Measurements from ENCODE around the gene ESRP2. TPM values are rescaled to one million over a fixed set of nuclear protein-coding genes. Genes with fewer than 3 reads are reported as not detected.

The ESRP2 gene
- total RNA-seq, 1 donor from 2014 or later: 26.9 TPM

DNA sequence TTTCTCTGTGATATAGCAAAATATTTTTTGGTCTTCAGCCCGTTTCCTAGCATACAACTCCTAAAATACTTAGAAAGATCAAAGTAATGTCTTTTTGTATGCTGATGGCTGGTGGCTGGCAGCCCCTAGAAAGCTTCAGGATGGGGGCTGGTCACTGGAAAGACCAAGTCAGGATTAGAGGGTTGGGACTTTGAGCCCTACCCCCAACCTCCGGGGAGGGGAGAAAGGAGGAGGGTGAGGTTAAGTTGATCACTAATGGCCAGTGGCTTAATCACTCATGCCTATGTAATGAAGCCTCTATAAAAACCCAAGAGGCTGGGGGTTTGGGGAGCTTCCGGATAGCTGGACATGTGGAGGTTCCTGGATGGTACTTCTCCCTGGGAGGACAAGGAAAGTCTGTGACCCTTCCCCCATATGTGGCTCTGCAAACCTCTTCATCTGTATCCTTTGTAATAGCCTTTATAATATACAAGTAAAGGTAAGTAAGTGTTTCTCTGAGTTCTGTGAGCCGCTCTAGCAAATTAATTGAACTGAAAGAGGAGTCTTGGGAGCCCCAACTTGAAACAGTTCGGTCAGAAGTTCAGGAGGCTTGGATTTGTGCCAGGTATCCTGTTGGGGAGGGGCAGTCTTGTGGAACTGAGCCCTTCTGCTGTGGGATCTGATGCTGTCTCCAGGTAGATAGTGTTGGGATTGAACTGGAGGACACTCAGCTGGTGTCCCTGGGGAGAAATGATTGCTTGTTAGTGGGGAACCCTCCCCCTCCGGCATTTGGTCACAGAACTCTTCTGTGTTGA, 31.9 kb upstream of the ESRP2 start:
- DNase-seq (ENCODE audit: low read depth): no peak
- no peaks in the 10 kb centered on the region for H3K36me3 ChIP-seq (ENCODE audit: control insufficient read depth, insufficient read depth, low read length)

DNA sequence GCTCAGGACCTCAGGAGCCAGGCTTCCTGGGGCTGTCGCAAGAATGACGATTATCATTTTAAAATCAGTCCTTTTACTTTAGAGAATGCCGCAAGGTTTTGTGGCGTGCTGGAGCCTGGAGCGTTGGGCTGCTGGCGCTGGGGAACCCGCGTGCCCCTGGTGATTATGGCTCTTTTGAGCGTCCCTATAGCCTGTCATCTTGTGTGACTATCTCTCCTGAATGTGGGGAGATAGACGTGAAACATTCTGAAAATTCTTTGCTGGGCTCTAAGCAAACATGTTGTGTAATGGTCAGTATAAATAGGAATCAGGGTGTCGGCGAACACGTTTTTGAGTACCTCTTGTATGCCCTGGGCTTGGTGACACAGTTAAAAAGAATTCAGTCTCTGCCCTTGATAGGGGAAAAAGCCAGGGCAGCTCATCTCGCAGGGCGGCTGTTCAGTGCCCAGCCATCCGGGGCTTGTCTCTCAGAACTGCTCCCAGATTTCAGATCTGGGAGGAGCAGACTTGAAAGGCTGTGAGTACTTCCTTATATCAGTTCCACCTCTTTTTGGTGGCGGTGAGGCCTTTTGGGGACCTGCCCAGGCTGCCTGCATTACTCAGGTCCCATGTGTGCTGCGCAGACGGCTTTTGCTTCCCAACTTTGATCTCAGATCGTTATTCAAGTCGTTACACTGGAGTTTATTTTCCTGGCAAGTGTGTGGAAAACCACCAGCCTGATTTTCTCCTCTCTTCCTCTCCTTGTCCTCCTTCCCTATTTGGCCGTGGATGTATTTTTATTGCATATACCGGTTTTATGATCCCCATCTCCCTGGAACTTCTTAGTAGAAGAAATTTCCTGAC, 29.4 kb upstream of the ESRP2 start:
- Histone ChIP-seq H3K36me3 (ENCODE audit: control insufficient read depth, insufficient read depth, low read length) (no peaks in the 10 kb centered on the region), H3K27me3 (ENCODE audit: control insufficient read depth, insufficient read depth, low read length) (no peaks in the 10 kb centered on the region), H3K4me3 (ENCODE audit: low read depth, low read length) (peak overlapping the region; percentile 55)
- DNase-seq (ENCODE audit: low read depth): peak; percentile 45
- no peak for TF ChIP-seq CTCF (IDR thresholded peaks at IDR 0.05; ENCODE audit: insufficient read depth, low read length, poor library complexity, severe bottlenecking)

More for the DNA sequence above, 31.9 kb upstream of the ESRP2 start:
- H3K27me3 ChIP-seq (ENCODE audit: control insufficient read depth, insufficient read depth, low read length): no peaks in the 10 kb centered on the region
- TF ChIP-seq CTCF (IDR thresholded peaks at IDR 0.05; ENCODE audit: insufficient read depth, low read length, poor library complexity, severe bottlenecking): no peak
- no peak overlapping the region for H3K4me3 ChIP-seq (ENCODE audit: low read depth, low read length)

DNA sequence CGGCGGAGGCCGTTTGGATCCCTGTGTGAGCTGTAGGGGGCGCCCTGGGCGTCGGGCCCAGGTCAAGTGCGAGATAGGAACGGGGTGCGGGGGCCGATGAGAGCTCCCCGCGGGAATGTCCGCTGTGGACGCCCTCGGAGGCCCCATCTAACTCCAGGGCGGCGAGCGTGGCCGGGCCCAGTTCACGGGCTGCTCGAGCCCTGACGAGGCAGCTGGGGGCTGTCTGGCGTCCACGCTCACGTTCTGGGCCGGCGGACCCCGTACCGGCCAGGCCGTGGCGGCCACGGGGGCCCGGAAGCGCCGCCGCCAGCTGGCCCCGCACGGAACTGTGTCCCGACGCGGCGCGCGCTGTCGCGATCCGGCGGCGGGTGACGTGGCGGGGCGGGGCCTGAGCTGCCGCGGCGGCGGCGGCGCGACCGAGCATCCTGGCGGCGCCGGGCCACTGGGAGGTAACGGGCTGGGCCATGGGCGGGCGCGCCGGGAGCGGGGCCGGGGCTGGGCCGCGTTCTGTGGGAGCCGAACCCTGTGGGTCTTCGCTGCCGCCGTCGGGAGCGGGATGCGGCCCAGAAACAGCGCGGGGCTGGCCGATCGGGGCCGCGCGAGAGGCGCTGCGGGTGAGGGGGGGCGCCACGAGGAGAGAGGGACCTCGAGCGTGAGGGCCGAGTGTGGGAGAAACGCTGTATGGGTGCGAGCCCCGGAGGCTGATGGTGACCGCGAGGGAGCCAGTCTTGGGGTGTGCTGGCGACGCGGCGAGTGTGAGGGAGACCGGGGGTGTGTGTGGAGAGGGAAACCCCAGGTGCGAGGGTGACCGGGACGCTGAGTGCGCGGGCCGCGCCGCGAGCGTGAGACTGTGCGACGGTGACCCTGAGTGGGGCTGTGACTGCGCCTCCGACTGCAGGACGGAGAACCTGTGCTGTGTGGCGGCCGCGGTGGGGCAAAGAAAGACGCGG, 28.5 kb upstream of the ESRP2 start, which contains the start of gene SLC7A6:
Gene SLC7A6, plus strand, starts transcription at position 399 of the 950 bp plus-strand sequence. CDS start 10,201 bp downstream, outside the sequence.
- H3K36me3 ChIP-seq (ENCODE audit: control insufficient read depth, insufficient read depth, low read length): no peaks in the 10 kb centered on the region
- no peaks in the 10 kb centered on the region for H3K27me3 ChIP-seq (ENCODE audit: control insufficient read depth, insufficient read depth, low read length)
- no peak for DNase-seq (ENCODE audit: low read depth)
- H3K4me3 ChIP-seq (ENCODE audit: low read depth, low read length): peak within 1 kb of the TSS; percentile 55
- TF ChIP-seq CTCF (IDR thresholded peaks at IDR 0.05; ENCODE audit: insufficient read depth, low read length, poor library complexity, severe bottlenecking): peak; percentile 76

DNA sequence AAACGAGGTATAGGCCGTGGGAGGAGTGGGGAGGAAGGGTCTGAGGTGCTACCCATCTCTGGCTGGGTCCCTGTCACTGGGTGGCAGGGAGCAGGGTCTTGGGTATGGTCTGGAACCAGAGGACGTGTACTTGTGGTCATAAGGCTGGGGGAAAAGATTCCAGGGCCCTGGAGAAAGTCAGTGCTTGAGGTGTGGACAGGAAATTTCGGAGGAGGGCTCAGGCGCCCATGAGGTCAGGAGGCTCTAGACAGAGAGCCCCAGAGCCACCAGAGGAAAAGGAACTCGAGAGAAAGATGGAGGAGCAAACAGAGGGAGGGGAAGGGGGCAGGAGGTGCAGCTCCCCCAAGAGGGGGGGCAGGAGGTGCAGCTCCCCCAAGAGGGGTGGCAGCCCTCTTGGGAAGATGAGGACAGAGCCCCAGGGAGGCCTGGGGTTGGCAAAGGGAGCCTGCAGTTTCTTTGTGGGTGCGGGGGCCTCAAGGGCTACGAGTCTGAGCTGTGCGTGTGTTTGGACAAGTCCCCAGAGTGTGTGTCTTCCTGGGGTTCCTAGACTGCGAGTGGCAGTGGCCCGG, 27.7 kb upstream of the ESRP2 start:
- no peak for DNase-seq (ENCODE audit: low read depth)
- no peaks in the 10 kb centered on the region for H3K27me3 ChIP-seq (ENCODE audit: control insufficient read depth, insufficient read depth, low read length)
- H3K4me3 ChIP-seq (ENCODE audit: low read depth, low read length): peak overlapping the region; percentile 55
- no peaks in the 10 kb centered on the region for H3K36me3 ChIP-seq (ENCODE audit: control insufficient read depth, insufficient read depth, low read length)
- TF ChIP-seq CTCF (IDR thresholded peaks at IDR 0.05; ENCODE audit: insufficient read depth, low read length, poor library complexity, severe bottlenecking): no peak
